Brain microvascular endothelial cell (primary cell): Measurements from ENCODE around the gene SLC47A2.

Experiments
- DNase-seq: peaks from one replicate; pipeline ENCODE4 v3.0.0-alpha.2; 2020
- H3K27ac ChIP-seq: fragments of 250-450 bp; sonication (Bioruptor Pico); 2 replicates; pipeline ENCODE4 v1.5.1; 2020; ENCODE audit warnings: mild to moderate bottlenecking, moderate library complexity
- H3K27me3 ChIP-seq: fragments of 250-450 bp; sonication (Bioruptor Pico); replicated peaks from 2 replicates; pipeline ENCODE4 v1.5.1; 2020; ENCODE audit warnings: mild to moderate bottlenecking
- H3K36me3 ChIP-seq: fragments of 250-450 bp; sonication (Bioruptor Pico); replicated peaks from 2 replicates; pipeline ENCODE4 v1.5.1; 2020; ENCODE audit warnings: mild to moderate bottlenecking
- H3K4me3 ChIP-seq: 2 replicates; pipeline ENCODE4 v1.5.1; 2011; ENCODE audit warnings: low read depth, mild to moderate bottlenecking, control low read depth, low read length, moderate library complexity
- CTCF ChIP-seq: IDR thresholded peaks from 2 replicates; pipeline ENCODE4 v1.5.1; 2011; ENCODE audit warnings: low read depth, mild to moderate bottlenecking, moderate library complexity, low read length, control low read depth, inconsistent platforms; ENCODE audit errors: missing control alignments
- in situ Hi-C: cut with HindIII; loops from 2 replicates; pipeline ENCODE4 v1.10.0; 2017; ENCODE audit warnings: low sequenced_read_pairs, low pct_ligation_motif_present

Gene SLC47A2

GRCh38 chr17:19648475-19649273 is 67.7 kb downstream of the SLC47A2 start, which contains the start of gene ALDH3A2:
Gene ALDH3A2 (plus strand): TSS chr17:19648751. CDS start chr17:19648972, 221 bp downstream.
- H3K27ac ChIP-seq = peak within 1 kb of the TSS; percentile 74
- H3K27me3 ChIP-seq = no peaks in the 10 kb centered on the region
- in situ Hi-C loops = no loop called here
- TF ChIP-seq CTCF = peak; percentile 40
- H3K36me3 ChIP-seq = peaks cover 2% of the 10 kb centered on the region
- peak within 1 kb of the TSS; percentile 79 for H3K4me3 ChIP-seq
- peak; percentile 91 for DNase-seq

GRCh38 chr17:19647697-19648474 is 68.5 kb downstream of the SLC47A2 start:
- no peaks in the 10 kb centered on the region for H3K36me3 ChIP-seq
- peak overlapping the region; percentile 74 for H3K27ac ChIP-seq
- peak overlapping the region; percentile 79 for H3K4me3 ChIP-seq
- in situ Hi-C loops = no loop called here
- DNase-seq = peak; percentile 57
- TF ChIP-seq CTCF = no peak
- H3K27me3 ChIP-seq = no peaks in the 10 kb centered on the region

GRCh38 chr17:19646788-19647696 is 69.3 kb downstream of the SLC47A2 start:
- no peak for DNase-seq
- TF ChIP-seq CTCF = no peak
- in situ Hi-C loops = no loop called here
- H3K27me3 ChIP-seq = no peaks in the 10 kb centered on the region
- no peaks in the 10 kb centered on the region for H3K36me3 ChIP-seq
- no peak overlapping the region for H3K4me3 ChIP-seq
- peak overlapping the region; percentile 74 for H3K27ac ChIP-seq

GRCh38 chr17:19645734-19646201 is 70.6 kb downstream of the SLC47A2 start:
- no peaks in the 10 kb centered on the region for H3K36me3 ChIP-seq
- H3K4me3 ChIP-seq = no peak overlapping the region
- no peaks in the 10 kb centered on the region for H3K27me3 ChIP-seq
- TF ChIP-seq CTCF = peak; percentile 79
- peak; percentile 10 for DNase-seq
- in situ Hi-C loops = no loop called here
- no peak overlapping the region for H3K27ac ChIP-seq

GRCh38 chr17:19644493-19645210 is 71.7 kb downstream of the SLC47A2 start:
- in situ Hi-C loops = no loop called here
- H3K4me3 ChIP-seq = no peak overlapping the region
- no peaks in the 10 kb centered on the region for H3K27me3 ChIP-seq
- no peaks in the 10 kb centered on the region for H3K36me3 ChIP-seq
- TF ChIP-seq CTCF = no peak
- DNase-seq = no peak
- no peak overlapping the region for H3K27ac ChIP-seq
